ENCODE results near the gene MAPRE2. TPM values are rescaled to one million over a fixed set of nuclear protein-coding genes. Genes with fewer than 3 reads are reported as not detected.
A peak's percentile ranks its signal among the peaks of the same experiment; 100 is the strongest.

MAPRE2 gene
- total and polyA plus RNA-seq, 9 donors = 17.3 to 38.0 (median 21.5) TPM

- peak; percentile 54 for DNase-seq
- WGBS (ENCODE audit: insufficient coverage) = 57% methylated on average over 3 of the region's 4 CpGs
- H3K36me3 ChIP-seq (ENCODE audit: control insufficient read depth, insufficient read depth, low read length) = no peaks in the 10 kb centered on the region
- no peak overlapping the region for H3K4me3 ChIP-seq (ENCODE audit: low read length)
- H3K4me1 ChIP-seq (ENCODE audit: control insufficient read depth, insufficient read depth, low read length) = peaks cover 22% of the 10 kb centered on the region
- no peak overlapping the region for H3K27ac ChIP-seq (ENCODE audit: low read length)
- H3K9me3 ChIP-seq (replicated peaks; ENCODE audit: control insufficient read depth, low read depth, low read length) = no peaks in the 10 kb centered on the region
- no peaks in the 10 kb centered on the region for H3K27me3 ChIP-seq (ENCODE audit: control insufficient read depth, insufficient read depth, low read length)
Measured at GRCh38 chr18:35029103-35029502, 12.1 kb upstream of the MAPRE2 start.

DNA sequence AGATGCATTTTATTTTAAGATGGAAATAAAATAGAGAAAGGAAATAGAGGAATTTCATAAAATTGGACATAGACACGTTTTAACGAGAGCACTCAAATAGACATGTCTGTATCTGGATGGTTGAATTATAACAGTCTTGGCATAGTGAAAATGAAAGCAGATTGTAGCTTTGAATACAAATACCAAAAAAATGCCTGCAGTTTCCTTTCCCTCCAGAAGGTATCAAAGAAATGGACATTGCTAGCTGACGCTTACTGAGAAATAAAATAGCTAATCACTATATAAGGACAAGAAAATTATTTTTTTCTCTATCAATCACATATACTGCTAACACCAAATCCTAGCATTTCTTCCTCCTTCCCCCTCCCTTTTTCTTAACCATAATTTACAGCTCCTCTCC lies 11.4 kb upstream of the MAPRE2 start:
- Histone ChIP-seq H3K4me1 (ENCODE audit: control insufficient read depth, insufficient read depth, low read length) (peaks cover 22% of the 10 kb centered on the region), H3K36me3 (ENCODE audit: control insufficient read depth, insufficient read depth, low read length) (no peaks in the 10 kb centered on the region), H3K9me3 (replicated peaks; ENCODE audit: control insufficient read depth, low read depth, low read length) (no peaks in the 10 kb centered on the region), H3K27me3 (ENCODE audit: control insufficient read depth, insufficient read depth, low read length) (no peaks in the 10 kb centered on the region), H3K4me3 (ENCODE audit: low read length) (no peak overlapping the region), H3K27ac (ENCODE audit: low read length) (peak overlapping the region; percentile 11)
- DNase-seq = no peak
- no CpG with 5 or more reads among the region's 3 CpGs for WGBS (ENCODE audit: insufficient coverage)

- Histone ChIP-seq H3K36me3 (ENCODE audit: control insufficient read depth, insufficient read depth, low read length) (no peaks in the 10 kb centered on the region), H3K9me3 (replicated peaks; ENCODE audit: control insufficient read depth, low read depth, low read length) (no peaks in the 10 kb centered on the region), H3K4me1 (ENCODE audit: control insufficient read depth, insufficient read depth, low read length) (peaks cover 22% of the 10 kb centered on the region), H3K4me3 (ENCODE audit: low read length) (no peak overlapping the region), H3K27ac (ENCODE audit: low read length) (peak overlapping the region; percentile 11), H3K27me3 (ENCODE audit: control insufficient read depth, insufficient read depth, low read length) (no peaks in the 10 kb centered on the region)
- no peak for DNase-seq
- WGBS (ENCODE audit: insufficient coverage) = 100% methylated on average over 1 of the region's 3 CpGs
Measured at GRCh38 chr18:35030277-35030989, 10.8 kb upstream of the MAPRE2 start.

- Histone ChIP-seq H3K9me3 (replicated peaks; ENCODE audit: control insufficient read depth, low read depth, low read length) (no peaks in the 10 kb centered on the region), H3K4me1 (ENCODE audit: control insufficient read depth, insufficient read depth, low read length) (peaks cover 10% of the 10 kb centered on the region), H3K27me3 (ENCODE audit: control insufficient read depth, insufficient read depth, low read length) (no peaks in the 10 kb centered on the region), H3K36me3 (ENCODE audit: control insufficient read depth, insufficient read depth, low read length) (no peaks in the 10 kb centered on the region), H3K4me3 (ENCODE audit: low read length) (no peak overlapping the region), H3K27ac (ENCODE audit: low read length) (no peak overlapping the region)
- DNase-seq = no peak
- WGBS (ENCODE audit: insufficient coverage) = 33% methylated on average over 1 of the region's 1 CpG
Measured at GRCh38 chr18:35032113-35032512, 9.1 kb upstream of the MAPRE2 start.

GRCh38 chr18:35038029-35038428 lies 3.2 kb upstream of the MAPRE2 start:
- no peak overlapping the region for H3K27ac ChIP-seq (ENCODE audit: low read length)

DNA sequence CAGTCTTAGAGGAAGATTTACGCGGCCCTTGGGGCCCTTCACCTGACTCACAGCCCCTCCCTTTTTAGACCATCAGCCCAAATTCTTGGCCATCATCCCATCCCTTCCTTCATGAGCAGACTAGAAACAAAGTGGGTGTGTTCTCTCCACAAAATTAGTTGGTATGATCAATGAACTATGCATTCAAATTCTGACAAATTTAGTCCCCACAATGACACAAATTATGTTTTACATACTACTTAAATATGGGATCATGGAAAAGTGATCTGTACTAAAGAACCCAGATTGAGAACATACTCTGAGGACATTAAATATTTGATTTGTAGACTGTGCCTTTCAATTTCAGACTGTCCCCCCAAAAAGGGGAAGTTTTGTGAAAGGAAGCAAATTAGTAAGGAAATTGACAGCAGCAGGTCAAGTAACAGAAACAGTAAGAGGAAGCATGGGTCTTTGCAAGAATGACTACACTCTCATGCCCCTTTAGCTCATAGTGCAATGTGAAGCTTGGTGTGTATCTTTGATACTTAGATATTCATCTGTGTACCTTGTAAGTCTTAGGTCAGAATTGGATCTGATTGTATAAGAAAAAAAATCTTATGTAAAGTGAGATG lies 2.2 kb upstream of the MAPRE2 start:
- Histone ChIP-seq H3K27me3 (ENCODE audit: control insufficient read depth, insufficient read depth, low read length) (no peaks in the 10 kb centered on the region), H3K4me1 (ENCODE audit: control insufficient read depth, insufficient read depth, low read length) (peaks cover 3% of the 10 kb centered on the region), H3K36me3 (ENCODE audit: control insufficient read depth, insufficient read depth, low read length) (no peaks in the 10 kb centered on the region), H3K4me3 (ENCODE audit: low read length) (no peak overlapping the region), H3K9me3 (replicated peaks; ENCODE audit: control insufficient read depth, low read depth, low read length) (no peaks in the 10 kb centered on the region), H3K27ac (ENCODE audit: low read length) (no peak overlapping the region)
- DNase-seq = peak; percentile 42
- WGBS (ENCODE audit: insufficient coverage) = no CpG with 5 or more reads among the region's 2 CpGs

More at GRCh38 chr18:35038029-35038428, 3.2 kb upstream of the MAPRE2 start:
- Histone ChIP-seq H3K36me3 (ENCODE audit: control insufficient read depth, insufficient read depth, low read length) (no peaks in the 10 kb centered on the region), H3K9me3 (replicated peaks; ENCODE audit: control insufficient read depth, low read depth, low read length) (no peaks in the 10 kb centered on the region), H3K27me3 (ENCODE audit: control insufficient read depth, insufficient read depth, low read length) (no peaks in the 10 kb centered on the region), H3K4me1 (ENCODE audit: control insufficient read depth, insufficient read depth, low read length) (peaks cover 3% of the 10 kb centered on the region), H3K4me3 (ENCODE audit: low read length) (no peak overlapping the region)
- no peak for DNase-seq
- no CpG with 5 or more reads among the region's 1 CpG for WGBS (ENCODE audit: insufficient coverage)

GRCh38 chr18:35040638-35040987 lies 600 bp upstream of the MAPRE2 start:
- no peak for DNase-seq
- Histone ChIP-seq H3K9me3 (replicated peaks; ENCODE audit: control insufficient read depth, low read depth, low read length) (no peaks in the 10 kb centered on the region), H3K4me1 (ENCODE audit: control insufficient read depth, insufficient read depth, low read length) (peaks cover 8% of the 10 kb centered on the region), H3K36me3 (ENCODE audit: control insufficient read depth, insufficient read depth, low read length) (no peaks in the 10 kb centered on the region), H3K27ac (ENCODE audit: low read length) (peak overlapping the region; percentile 94), H3K27me3 (ENCODE audit: control insufficient read depth, insufficient read depth, low read length) (no peaks in the 10 kb centered on the region), H3K4me3 (ENCODE audit: low read length) (peak overlapping the region; percentile 90)

DNA sequence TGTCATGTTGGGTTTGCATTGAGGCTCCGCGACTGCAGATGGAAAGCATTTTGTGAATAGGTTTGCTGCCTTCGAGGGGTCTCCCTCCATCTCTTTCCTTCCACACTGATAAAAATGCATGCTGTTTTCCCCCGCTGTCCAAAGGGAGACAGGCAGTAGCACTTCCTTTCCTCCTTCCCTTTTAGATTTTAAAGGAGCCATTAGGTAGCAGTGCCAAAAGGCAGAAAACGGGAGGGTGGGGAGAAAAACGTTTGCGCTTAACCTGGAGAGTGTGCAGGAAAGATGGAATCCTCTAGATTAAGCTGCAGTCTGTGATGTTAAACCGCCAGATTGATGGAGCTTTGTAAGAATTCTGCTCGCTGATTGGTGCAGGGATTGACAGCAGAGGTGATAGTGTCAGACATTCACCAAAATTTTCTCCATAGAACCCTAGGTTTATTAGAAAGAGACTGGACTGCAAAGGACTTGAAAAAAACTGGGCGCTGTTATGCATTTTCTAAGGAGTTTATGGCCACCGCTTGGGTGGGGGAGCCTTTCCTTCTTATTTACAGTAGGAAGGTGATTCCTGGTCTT lies 688 bp downstream of the MAPRE2 start:
- no peaks in the 10 kb centered on the region for H3K9me3 ChIP-seq (replicated peaks; ENCODE audit: control insufficient read depth, low read depth, low read length)
- peaks cover 13% of the 10 kb centered on the region for H3K4me1 ChIP-seq (ENCODE audit: control insufficient read depth, insufficient read depth, low read length)
- H3K4me3 ChIP-seq (ENCODE audit: low read length) = peak overlapping the region; percentile 90
- H3K27me3 ChIP-seq (ENCODE audit: control insufficient read depth, insufficient read depth, low read length) = no peaks in the 10 kb centered on the region
- peak overlapping the region; percentile 94 for H3K27ac ChIP-seq (ENCODE audit: low read length)
- 0% methylated on average over 4 of the region's 11 CpGs for WGBS (ENCODE audit: insufficient coverage)
- DNase-seq = peak; percentile 50
- no peaks in the 10 kb centered on the region for H3K36me3 ChIP-seq (ENCODE audit: control insufficient read depth, insufficient read depth, low read length)

DNA sequence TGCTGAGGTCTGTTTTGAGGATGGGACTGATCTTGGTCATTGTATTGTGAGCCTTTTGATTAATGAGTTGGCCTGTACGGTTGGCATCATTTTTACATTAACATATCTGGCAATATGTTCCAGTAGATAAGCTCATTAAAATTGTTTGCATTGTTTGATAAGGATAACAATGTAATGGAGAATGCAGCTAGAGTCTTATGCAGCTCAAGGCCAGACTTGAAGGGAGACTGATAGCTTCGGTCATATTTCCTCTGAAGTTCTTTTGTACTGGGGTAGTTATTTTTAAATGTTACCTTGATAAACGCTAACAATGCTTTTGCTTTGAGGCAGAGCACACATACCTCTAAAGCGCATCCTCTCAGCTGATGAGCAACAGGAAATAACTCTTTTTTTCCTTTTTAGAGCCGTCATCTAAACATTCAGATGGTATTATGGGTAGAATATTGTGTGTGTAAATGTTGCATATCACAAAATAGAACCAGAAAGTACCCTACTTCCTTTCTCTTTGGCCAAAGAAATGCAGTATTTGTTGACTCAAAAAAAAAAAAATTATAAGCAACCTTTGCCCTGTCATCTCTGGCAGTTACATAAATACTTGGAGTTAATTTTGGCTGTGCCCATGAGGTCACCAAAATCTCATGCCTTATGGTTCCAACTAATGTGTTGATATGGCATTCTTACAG lies 1.3 kb downstream of the MAPRE2 start:
- H3K27me3 ChIP-seq (ENCODE audit: control insufficient read depth, insufficient read depth, low read length) = no peaks in the 10 kb centered on the region
- peaks cover 13% of the 10 kb centered on the region for H3K4me1 ChIP-seq (ENCODE audit: control insufficient read depth, insufficient read depth, low read length)
- peak overlapping the region; percentile 94 for H3K27ac ChIP-seq (ENCODE audit: low read length)
- WGBS (ENCODE audit: insufficient coverage) = no CpG with 5 or more reads among the region's 5 CpGs
- no peaks in the 10 kb centered on the region for H3K36me3 ChIP-seq (ENCODE audit: control insufficient read depth, insufficient read depth, low read length)
- no peak for DNase-seq
- no peaks in the 10 kb centered on the region for H3K9me3 ChIP-seq (replicated peaks; ENCODE audit: control insufficient read depth, low read depth, low read length)
- H3K4me3 ChIP-seq (ENCODE audit: low read length) = peak overlapping the region; percentile 90

GRCh38 chr18:35043207-35043606 lies 2.0 kb downstream of the MAPRE2 start:
- Histone ChIP-seq H3K36me3 (ENCODE audit: control insufficient read depth, insufficient read depth, low read length) (no peaks in the 10 kb centered on the region), H3K4me1 (ENCODE audit: control insufficient read depth, insufficient read depth, low read length) (peaks cover 13% of the 10 kb centered on the region), H3K27ac (ENCODE audit: low read length) (peak overlapping the region; percentile 10), H3K27me3 (ENCODE audit: control insufficient read depth, insufficient read depth, low read length) (no peaks in the 10 kb centered on the region), H3K4me3 (ENCODE audit: low read length) (no peak overlapping the region), H3K9me3 (replicated peaks; ENCODE audit: control insufficient read depth, low read depth, low read length) (no peaks in the 10 kb centered on the region)
- WGBS (ENCODE audit: insufficient coverage) = no CpG with 5 or more reads among the region's 5 CpGs
- no peak for DNase-seq
